WTC11 (cell line): ENCODE measurements around the gene ASIP. TPM values are rescaled to one million over a fixed set of nuclear protein-coding genes. Genes with fewer than 3 reads are reported as not detected.
"Not testable (repeated sequence)": the region's sequence is repeated elsewhere in the genome, so short reads cannot be mapped to it uniquely, and the experiment has no call there.

Source experiments
- ATAC-seq: fragments of 200-7000 bp; cut with Tn5 transposase; 2 replicates; pipeline ENCODE4 v1.10.0; 2021; ENCODE audit warnings: mild to moderate bottlenecking, moderate library complexity
- CTCF ChIA-PET: fragments of 300-600 bp; sonication (Branson Sonifier 250); formaldehyde crosslinking; loops from one replicate; lab custom pipeline; 2021; ENCODE audit warnings: antibody characterized with exemption; lab: Charles Lee
- POLR2A ChIA-PET: fragments of 350-600 bp; sonication (Branson Sonifier 250); formaldehyde crosslinking; loops from one replicate; lab custom pipeline; 2021; ENCODE audit warnings: antibody characterized with exemption; lab: Charles Lee
- DNase-seq: peaks from one replicate; pipeline ENCODE4 v3.0.0; 2021; ENCODE audit warnings: low spot score
- H3K27ac Mint-ChIP-seq: 2 replicates; pipeline ENCODE4 v1.8.0; 2021; ENCODE audit warnings: mixed read lengths
- H3K27me3 Mint-ChIP-seq: 2 replicates; pipeline ENCODE4 v1.8.0; 2021; ENCODE audit warnings: low read depth, mild to moderate bottlenecking, moderate library complexity, mixed read lengths
- H3K36me3 Mint-ChIP-seq: 2 replicates; pipeline ENCODE4 v1.8.0; 2021; ENCODE audit warnings: mixed read lengths
- H3K4me1 Mint-ChIP-seq: 2 replicates; pipeline ENCODE4 v1.8.0; 2022; ENCODE audit warnings: mixed read lengths
- H3K4me3 Mint-ChIP-seq: 2 replicates; pipeline ENCODE4 v1.8.0; 2021; ENCODE audit warnings: mild to moderate bottlenecking, moderate library complexity, mixed read lengths
- H3K9me3 Mint-ChIP-seq: 2 replicates; pipeline ENCODE4 v1.8.0; 2021; ENCODE audit warnings: mixed read lengths
- FOXJ3 ChIP-seq: sonication (generic); formaldehyde crosslinking; IDR thresholded peaks from 2 replicates; pipeline ENCODE4 v1.9.0; 2021; ENCODE audit warnings: missing genetic modification reagents, mild to moderate bottlenecking, borderline replicate concordance
- GABPB1 ChIP-seq: sonication (generic); formaldehyde crosslinking; IDR thresholded peaks from 2 replicates; pipeline ENCODE4 v1.8.1; 2023; ENCODE audit warnings: mild to moderate bottlenecking, missing genetic modification reagents
- GRHL2 ChIP-seq: fragments of 250-450 bp; sonication (Bioruptor Pico); IDR thresholded peaks from 2 replicates; pipeline ENCODE4 v1.8.0; 2022; ENCODE audit warnings: mild to moderate bottlenecking, moderate library complexity; ENCODE audit not compliant: insufficient replicate concordance, severe bottlenecking
- NFATC4 ChIP-seq: fragments of 250-450 bp; sonication (Bioruptor Pico); IDR thresholded peaks from 2 replicates; pipeline ENCODE4 v1.9.0; 2021; ENCODE audit warnings: mild to moderate bottlenecking
- NR1H2 ChIP-seq: sonication (generic); formaldehyde crosslinking; IDR thresholded peaks from 2 replicates; pipeline ENCODE4 v1.9.0; 2021; ENCODE audit warnings: mild to moderate bottlenecking, moderate library complexity, missing genetic modification reagents
- OVOL2 ChIP-seq: fragments of 250-450 bp; sonication (Bioruptor Pico); IDR thresholded peaks from 2 replicates; pipeline ENCODE4 v1.9.0; 2021; ENCODE audit warnings: mild to moderate bottlenecking, borderline replicate concordance
- total RNA-seq: library from RNA; stranded (reverse); gene quantifications from 3 replicates; pipeline ENCODE4 v1.2.3, GENCODE V29; 2021
- TF ChIP-seq, protein P1 (sequence below): sonication (generic); formaldehyde crosslinking; IDR thresholded peaks from 2 replicates; pipeline ENCODE4 v1.8.1; 2022; ENCODE audit warnings: missing genetic modification reagents, borderline replicate concordance
- TF ChIP-seq, protein P2 (sequence below): sonication (generic); formaldehyde crosslinking; IDR thresholded peaks from 2 replicates; pipeline ENCODE4 v1.8.1; 2023; ENCODE audit warnings: mild to moderate bottlenecking, missing genetic modification reagents, borderline replicate concordance
- TF ChIP-seq, protein P3 (sequence below): sonication (generic); formaldehyde crosslinking; conservative IDR thresholded peaks from 2 replicates; pipeline ENCODE4 v1.8.1; 2023; ENCODE audit warnings: mild to moderate bottlenecking, low read depth, missing genetic modification reagents, moderate library complexity
- TF ChIP-seq, protein P4 (sequence below): fragments of 250-450 bp; sonication (Bioruptor Pico); IDR thresholded peaks from 2 replicates; pipeline ENCODE4 v1.9.0; 2021; ENCODE audit warnings: mild to moderate bottlenecking

The ASIP gene
- total RNA-seq, 1 experiment from 2014 or later = not detected

DNA sequence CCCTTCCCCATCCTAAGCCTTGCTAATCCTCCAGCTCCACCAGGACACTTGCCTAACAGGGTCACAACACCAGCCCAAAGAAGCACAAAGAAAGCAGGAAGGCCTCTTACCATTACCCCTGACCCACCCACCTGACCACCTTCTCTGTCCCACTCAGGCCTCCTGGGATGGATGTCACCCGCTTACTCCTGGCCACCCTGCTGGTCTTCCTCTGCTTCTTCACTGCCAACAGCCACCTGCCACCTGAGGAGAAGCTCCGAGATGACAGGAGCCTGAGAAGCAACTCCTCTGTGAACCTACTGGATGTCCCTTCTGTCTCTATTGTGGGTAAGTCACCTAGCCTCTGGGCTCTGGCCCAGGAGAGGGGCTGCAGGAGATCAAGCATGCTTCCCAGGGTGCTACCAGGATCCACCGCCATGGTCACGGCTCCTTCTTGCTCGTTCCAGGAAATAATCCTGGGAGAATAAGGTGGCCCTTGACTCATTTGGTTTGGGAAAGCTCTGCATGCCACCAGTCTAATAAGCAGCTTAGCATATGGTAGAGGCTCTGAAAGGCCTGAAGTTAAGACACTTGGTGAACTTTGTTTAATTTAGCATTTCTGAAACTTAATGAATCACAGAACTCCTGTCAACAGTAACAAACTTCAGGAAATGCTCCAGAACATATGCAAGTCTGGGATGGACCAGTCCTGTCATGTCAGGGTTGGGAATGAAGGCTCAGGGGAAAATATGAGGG lies 19.2 kb downstream of the ASIP start:
- CTCF ChIA-PET = interaction anchor here (1.1 to 2.5 kb wide), 4 partner anchors 14 to 263 kb away, joined by 3 to 13 read pairs (median 6); no protein-coding TSS in a partner anchor
- no peaks in the 10 kb centered on the region for H3K36me3 Mint-ChIP-seq
- ATAC-seq = no peak

DNA sequence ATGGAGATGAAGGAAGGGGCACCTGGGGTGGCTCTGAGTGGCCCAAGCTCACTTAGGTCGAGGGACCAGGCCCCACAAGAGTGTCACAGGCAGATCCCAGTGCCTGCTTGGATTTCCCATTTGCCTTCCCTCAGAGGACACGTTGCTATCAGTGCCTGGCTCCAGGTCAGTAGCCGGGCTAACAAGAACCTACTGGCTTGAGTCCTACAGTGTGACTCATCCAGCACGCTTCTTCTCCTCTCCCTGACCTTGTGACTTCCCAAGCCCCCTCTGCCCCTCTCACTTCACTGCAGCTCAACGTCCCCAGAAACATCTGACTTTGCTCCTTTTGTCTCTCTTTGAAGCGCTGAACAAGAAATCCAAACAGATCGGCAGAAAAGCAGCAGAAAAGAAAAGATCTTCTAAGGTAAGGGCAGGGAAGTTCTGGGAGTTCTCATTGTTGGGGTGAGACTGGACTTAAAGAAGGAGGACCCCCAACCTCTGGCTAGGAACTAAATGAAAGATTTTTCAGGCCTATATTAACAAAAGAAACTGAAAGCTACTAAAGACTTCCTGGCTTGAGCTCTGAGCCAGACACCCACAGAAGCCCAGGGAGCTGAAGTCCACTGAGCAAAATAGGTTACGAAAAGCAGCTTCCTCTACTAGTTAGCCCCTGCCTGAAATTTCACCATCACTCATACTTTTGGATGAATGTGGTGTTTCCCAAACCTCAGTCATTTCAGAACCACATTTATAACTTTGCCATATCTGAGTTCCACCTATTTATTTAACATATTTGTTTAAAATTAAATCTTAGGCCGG lies 21.5 kb downstream of the ASIP start:
- ATAC-seq (peak; percentile 32; the same call in 1 of the 2 replicates), DNase-seq (no peak)
- no peaks in the 10 kb centered on the region for H3K9me3 Mint-ChIP-seq
- H3K4me3 Mint-ChIP-seq = no peak overlapping the region
- H3K4me1 Mint-ChIP-seq = no peaks in the 10 kb centered on the region
- H3K27ac Mint-ChIP-seq = peak overlapping the region; percentile 73
- POLR2A ChIA-PET = interaction anchor here (0.5 kb wide), 1 partner anchor 1705 kb away, joined by 6 read pairs; no protein-coding TSS in a partner anchor
- CTCF ChIA-PET = interaction anchor here (1.6 kb wide), 1 partner anchor 72 kb away, joined by 7 read pairs; no protein-coding TSS in a partner anchor
- H3K36me3 Mint-ChIP-seq = no peaks in the 10 kb centered on the region
- no peak for TF ChIP-seq FOXJ3 (CRISPR knock-in tag)
- TF ChIP-seq, protein P1, sequence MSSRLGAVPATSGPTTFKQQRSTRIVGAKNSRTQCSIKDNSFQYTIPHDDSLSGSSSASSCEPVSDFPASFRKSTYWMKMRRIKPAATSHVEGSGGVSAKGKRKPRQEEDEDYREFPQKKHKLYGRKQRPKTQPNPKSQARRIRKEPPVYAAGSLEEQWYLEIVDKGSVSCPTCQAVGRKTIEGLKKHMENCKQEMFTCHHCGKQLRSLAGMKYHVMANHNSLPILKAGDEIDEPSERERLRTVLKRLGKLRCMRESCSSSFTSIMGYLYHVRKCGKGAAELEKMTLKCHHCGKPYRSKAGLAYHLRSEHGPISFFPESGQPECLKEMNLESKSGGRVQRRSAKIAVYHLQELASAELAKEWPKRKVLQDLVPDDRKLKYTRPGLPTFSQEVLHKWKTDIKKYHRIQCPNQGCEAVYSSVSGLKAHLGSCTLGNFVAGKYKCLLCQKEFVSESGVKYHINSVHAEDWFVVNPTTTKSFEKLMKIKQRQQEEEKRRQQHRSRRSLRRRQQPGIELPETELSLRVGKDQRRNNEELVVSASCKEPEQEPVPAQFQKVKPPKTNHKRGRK (CRISPR knock-in tag) = no peak
- TF ChIP-seq GRHL2 (CRISPR knock-in tag) = no peak
- TF ChIP-seq OVOL2 = no peak
- no peak for TF ChIP-seq NR1H2 (CRISPR knock-in tag)
- TF ChIP-seq, protein P2, sequence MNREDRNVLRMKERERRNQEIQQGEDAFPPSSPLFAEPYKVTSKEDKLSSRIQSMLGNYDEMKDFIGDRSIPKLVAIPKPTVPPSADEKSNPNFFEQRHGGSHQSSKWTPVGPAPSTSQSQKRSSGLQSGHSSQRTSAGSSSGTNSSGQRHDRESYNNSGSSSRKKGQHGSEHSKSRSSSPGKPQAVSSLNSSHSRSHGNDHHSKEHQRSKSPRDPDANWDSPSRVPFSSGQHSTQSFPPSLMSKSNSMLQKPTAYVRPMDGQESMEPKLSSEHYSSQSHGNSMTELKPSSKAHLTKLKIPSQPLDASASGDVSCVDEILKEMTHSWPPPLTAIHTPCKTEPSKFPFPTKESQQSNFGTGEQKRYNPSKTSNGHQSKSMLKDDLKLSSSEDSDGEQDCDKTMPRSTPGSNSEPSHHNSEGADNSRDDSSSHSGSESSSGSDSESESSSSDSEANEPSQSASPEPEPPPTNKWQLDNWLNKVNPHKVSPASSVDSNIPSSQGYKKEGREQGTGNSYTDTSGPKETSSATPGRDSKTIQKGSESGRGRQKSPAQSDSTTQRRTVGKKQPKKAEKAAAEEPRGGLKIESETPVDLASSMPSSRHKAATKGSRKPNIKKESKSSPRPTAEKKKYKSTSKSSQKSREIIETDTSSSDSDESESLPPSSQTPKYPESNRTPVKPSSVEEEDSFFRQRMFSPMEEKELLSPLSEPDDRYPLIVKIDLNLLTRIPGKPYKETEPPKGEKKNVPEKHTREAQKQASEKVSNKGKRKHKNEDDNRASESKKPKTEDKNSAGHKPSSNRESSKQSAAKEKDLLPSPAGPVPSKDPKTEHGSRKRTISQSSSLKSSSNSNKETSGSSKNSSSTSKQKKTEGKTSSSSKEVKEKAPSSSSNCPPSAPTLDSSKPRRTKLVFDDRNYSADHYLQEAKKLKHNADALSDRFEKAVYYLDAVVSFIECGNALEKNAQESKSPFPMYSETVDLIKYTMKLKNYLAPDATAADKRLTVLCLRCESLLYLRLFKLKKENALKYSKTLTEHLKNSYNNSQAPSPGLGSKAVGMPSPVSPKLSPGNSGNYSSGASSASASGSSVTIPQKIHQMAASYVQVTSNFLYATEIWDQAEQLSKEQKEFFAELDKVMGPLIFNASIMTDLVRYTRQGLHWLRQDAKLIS (CRISPR knock-in tag) = no peak
- TF ChIP-seq, protein P3, sequence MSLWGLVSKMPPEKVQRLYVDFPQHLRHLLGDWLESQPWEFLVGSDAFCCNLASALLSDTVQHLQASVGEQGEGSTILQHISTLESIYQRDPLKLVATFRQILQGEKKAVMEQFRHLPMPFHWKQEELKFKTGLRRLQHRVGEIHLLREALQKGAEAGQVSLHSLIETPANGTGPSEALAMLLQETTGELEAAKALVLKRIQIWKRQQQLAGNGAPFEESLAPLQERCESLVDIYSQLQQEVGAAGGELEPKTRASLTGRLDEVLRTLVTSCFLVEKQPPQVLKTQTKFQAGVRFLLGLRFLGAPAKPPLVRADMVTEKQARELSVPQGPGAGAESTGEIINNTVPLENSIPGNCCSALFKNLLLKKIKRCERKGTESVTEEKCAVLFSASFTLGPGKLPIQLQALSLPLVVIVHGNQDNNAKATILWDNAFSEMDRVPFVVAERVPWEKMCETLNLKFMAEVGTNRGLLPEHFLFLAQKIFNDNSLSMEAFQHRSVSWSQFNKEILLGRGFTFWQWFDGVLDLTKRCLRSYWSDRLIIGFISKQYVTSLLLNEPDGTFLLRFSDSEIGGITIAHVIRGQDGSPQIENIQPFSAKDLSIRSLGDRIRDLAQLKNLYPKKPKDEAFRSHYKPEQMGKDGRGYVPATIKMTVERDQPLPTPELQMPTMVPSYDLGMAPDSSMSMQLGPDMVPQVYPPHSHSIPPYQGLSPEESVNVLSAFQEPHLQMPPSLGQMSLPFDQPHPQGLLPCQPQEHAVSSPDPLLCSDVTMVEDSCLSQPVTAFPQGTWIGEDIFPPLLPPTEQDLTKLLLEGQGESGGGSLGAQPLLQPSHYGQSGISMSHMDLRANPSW (CRISPR knock-in tag) = no peak
- TF ChIP-seq, protein P4, sequence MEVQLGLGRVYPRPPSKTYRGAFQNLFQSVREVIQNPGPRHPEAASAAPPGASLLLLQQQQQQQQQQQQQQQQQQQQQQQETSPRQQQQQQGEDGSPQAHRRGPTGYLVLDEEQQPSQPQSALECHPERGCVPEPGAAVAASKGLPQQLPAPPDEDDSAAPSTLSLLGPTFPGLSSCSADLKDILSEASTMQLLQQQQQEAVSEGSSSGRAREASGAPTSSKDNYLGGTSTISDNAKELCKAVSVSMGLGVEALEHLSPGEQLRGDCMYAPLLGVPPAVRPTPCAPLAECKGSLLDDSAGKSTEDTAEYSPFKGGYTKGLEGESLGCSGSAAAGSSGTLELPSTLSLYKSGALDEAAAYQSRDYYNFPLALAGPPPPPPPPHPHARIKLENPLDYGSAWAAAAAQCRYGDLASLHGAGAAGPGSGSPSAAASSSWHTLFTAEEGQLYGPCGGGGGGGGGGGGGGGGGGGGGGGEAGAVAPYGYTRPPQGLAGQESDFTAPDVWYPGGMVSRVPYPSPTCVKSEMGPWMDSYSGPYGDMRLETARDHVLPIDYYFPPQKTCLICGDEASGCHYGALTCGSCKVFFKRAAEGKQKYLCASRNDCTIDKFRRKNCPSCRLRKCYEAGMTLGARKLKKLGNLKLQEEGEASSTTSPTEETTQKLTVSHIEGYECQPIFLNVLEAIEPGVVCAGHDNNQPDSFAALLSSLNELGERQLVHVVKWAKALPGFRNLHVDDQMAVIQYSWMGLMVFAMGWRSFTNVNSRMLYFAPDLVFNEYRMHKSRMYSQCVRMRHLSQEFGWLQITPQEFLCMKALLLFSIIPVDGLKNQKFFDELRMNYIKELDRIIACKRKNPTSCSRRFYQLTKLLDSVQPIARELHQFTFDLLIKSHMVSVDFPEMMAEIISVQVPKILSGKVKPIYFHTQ (CRISPR knock-in tag) = no peak
- TF ChIP-seq GABPB1 (CRISPR knock-in tag) = no peak
- TF ChIP-seq NFATC4 (CRISPR knock-in tag) = no peak
- H3K27me3 Mint-ChIP-seq = no peaks in the 10 kb centered on the region

More for the DNA sequence above, 19.2 kb downstream of the ASIP start:
- no peak for DNase-seq
- H3K27me3 Mint-ChIP-seq = no peaks in the 10 kb centered on the region
- TF ChIP-seq, protein P2 (CRISPR knock-in tag) = no peak
- H3K4me1 Mint-ChIP-seq = peaks cover 14% of the 10 kb centered on the region
- no peak overlapping the region for H3K4me3 Mint-ChIP-seq
- POLR2A ChIA-PET = interaction anchor here (0.6 kb wide), 1 partner anchor 462 kb away, joined by 9 read pairs; no protein-coding TSS in a partner anchor
- H3K9me3 Mint-ChIP-seq = no peaks in the 10 kb centered on the region
- peak overlapping the region; percentile 89 for H3K27ac Mint-ChIP-seq

DNA sequence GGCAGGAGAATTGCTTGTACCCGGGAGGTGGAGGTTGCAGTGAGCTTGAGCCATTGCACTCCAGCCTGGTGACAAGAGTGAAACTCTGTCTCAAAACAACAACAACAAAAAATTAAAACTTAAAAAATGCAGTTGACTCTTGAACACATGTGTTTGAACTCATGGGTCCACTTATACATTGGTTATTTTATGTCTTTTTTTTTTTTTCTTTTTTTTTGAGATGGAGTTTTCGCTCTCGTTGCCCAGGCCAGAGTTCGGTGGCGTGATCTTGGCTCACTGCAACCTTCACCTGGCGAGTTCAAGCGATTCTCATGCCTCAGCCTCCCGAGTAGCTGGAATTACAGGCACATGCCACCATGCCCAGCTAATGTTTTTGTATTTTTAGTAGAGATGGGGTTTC lies 22.2 kb downstream of the ASIP start:
- ChIA-PET POLR2A (interaction anchor here (0.5 kb wide), 1 partner anchor 1704 kb away, joined by 6 read pairs; no protein-coding TSS in a partner anchor), CTCF (interaction anchor here (1.6 kb wide), 1 partner anchor 72 kb away, joined by 7 read pairs; no protein-coding TSS in a partner anchor)
- not testable (repeated sequence) for H3K27me3 Mint-ChIP-seq, DNase-seq, H3K4me3 Mint-ChIP-seq, H3K27ac Mint-ChIP-seq, H3K9me3 Mint-ChIP-seq, H3K4me1 Mint-ChIP-seq, H3K36me3 Mint-ChIP-seq, ATAC-seq
